GM23338 (cell line): ENCODE results near the gene KCNJ13. TPM values are rescaled to one million over a fixed set of nuclear protein-coding genes. Genes with fewer than 3 reads are reported as not detected.
"Not testable (repeated sequence)": the region's sequence is repeated elsewhere in the genome, so short reads cannot be mapped to it uniquely, and the experiment has no call there.

ENCODE experiments used
- ATAC-seq: fragments of 200-7000 bp; cut with Tn5 transposase; 3 replicates; pipeline ENCODE4 v1.9.1; 2020
- DNase-seq: peaks from one replicate; pipeline ENCODE4 v3.0.0-alpha.2; 2015; ENCODE audit warnings: low spot score
- H2AFZ ChIP-seq: fragments of 200-600 bp; sonication (generic); 2 replicates; pipeline ENCODE4 v1.8.0; 2016; ENCODE audit warnings: antibody characterized with exemption, mild to moderate bottlenecking, moderate library complexity
- H3F3A ChIP-seq: fragments of 200-600 bp; sonication (generic); replicated peaks from 2 replicates; pipeline ENCODE4 v1.8.0; 2017; ENCODE audit warnings: antibody characterized with exemption, mixed run types, low read depth
- H3K27ac ChIP-seq: fragments of 200-600 bp; sonication (generic); 2 replicates; pipeline ENCODE4 v1.6.1; 2016; ENCODE audit warnings: low read depth
- H3K27me3 ChIP-seq: fragments of 200-600 bp; sonication (generic); 2 replicates; pipeline ENCODE4 v1.8.0; 2016; ENCODE audit warnings: mild to moderate bottlenecking, mixed run types, moderate library complexity; ENCODE audit not compliant: insufficient read depth
- H3K36me3 ChIP-seq: fragments of 200-600 bp; sonication (generic); 2 replicates; pipeline ENCODE4 v1.8.0; 2016; ENCODE audit warnings: mild to moderate bottlenecking; ENCODE audit not compliant: insufficient read depth
- H3K4me1 ChIP-seq: fragments of 200-600 bp; sonication (generic); 2 replicates; pipeline ENCODE4 v1.8.0; 2016; ENCODE audit warnings: mild to moderate bottlenecking, moderate library complexity; ENCODE audit not compliant: insufficient read depth
- H3K4me2 ChIP-seq: fragments of 200-600 bp; sonication (generic); 2 replicates; pipeline ENCODE4 v1.7.1; 2017; ENCODE audit warnings: mixed run types
- H3K4me3 ChIP-seq: fragments of 200-600 bp; sonication (generic); 2 replicates; pipeline ENCODE4 v1.6.1; 2016; ENCODE audit warnings: mixed run types
- H3K79me2 ChIP-seq: fragments of 200-600 bp; sonication (generic); replicated peaks from 2 replicates; pipeline ENCODE4 v1.8.0; 2017; ENCODE audit warnings: mild to moderate bottlenecking; ENCODE audit not compliant: insufficient read depth
- H3K9me2 ChIP-seq: fragments of 200-600 bp; sonication (generic); 2 replicates; pipeline ENCODE4 v1.8.0; 2017; ENCODE audit not compliant: insufficient read depth
- H4K20me1 ChIP-seq: fragments of 200-600 bp; sonication (generic); replicated peaks from 2 replicates; pipeline ENCODE4 v1.8.0; 2017; ENCODE audit warnings: mild to moderate bottlenecking; ENCODE audit not compliant: insufficient read depth
- H3K27ac Mint-ChIP-seq: 2 replicates; pipeline ENCODE4 v1.8.0; 2020; ENCODE audit warnings: inconsistent platforms, mild to moderate bottlenecking, moderate library complexity, mixed read lengths
- H3K27me3 Mint-ChIP-seq: 3 replicates; pipeline ENCODE4 v1.8.0; 2022; ENCODE audit warnings: low read depth, mild to moderate bottlenecking, moderate library complexity, mixed read lengths, inconsistent platforms; ENCODE audit not compliant: insufficient read depth, poor library complexity
- H3K36me3 Mint-ChIP-seq: 3 replicates; pipeline ENCODE4 v1.8.0; 2021; ENCODE audit warnings: low read depth, mild to moderate bottlenecking, inconsistent platforms, moderate library complexity, mixed read lengths
- H3K4me1 Mint-ChIP-seq: 3 replicates; pipeline ENCODE4 v1.8.0; 2020; ENCODE audit warnings: mild to moderate bottlenecking, inconsistent platforms, mixed read lengths
- H3K4me3 Mint-ChIP-seq: 3 replicates; pipeline ENCODE4 v1.8.0; 2021; ENCODE audit warnings: moderate library complexity, mild to moderate bottlenecking, inconsistent platforms, mixed read lengths
- H3K9me3 Mint-ChIP-seq: 3 replicates; pipeline ENCODE4 v1.8.0; 2020; ENCODE audit warnings: moderate library complexity, mild to moderate bottlenecking, inconsistent platforms, mixed read lengths
- JUNB ChIP-seq: IDR thresholded peaks from one replicate; pipeline ENCODE4 v1.6.1; 2016; ENCODE audit warnings: antibody characterized with exemption; ENCODE audit not compliant: unreplicated experiment
- REST ChIP-seq: IDR thresholded peaks from one replicate; pipeline ENCODE4 v1.6.1; 2018; ENCODE audit warnings: antibody characterized with exemption; ENCODE audit not compliant: unreplicated experiment
- ZNF114 ChIP-seq: fragments of 250-450 bp; sonication (Bioruptor Pico); IDR thresholded peaks from 2 replicates; pipeline ENCODE4 v1.5.0; 2020; ENCODE audit warnings: mild to moderate bottlenecking, moderate library complexity
- ZNF331 ChIP-seq: fragments of 250-450 bp; sonication (Bioruptor Pico); IDR thresholded peaks from 2 replicates; pipeline ENCODE4 v1.5.0; 2020; ENCODE audit warnings: low read depth, mild to moderate bottlenecking, moderate library complexity
- polyA plus RNA-seq: library from polyadenylated mRNA; unstranded; fragments of >200 nt; fragmentation: Nextera tagmentation; extraction: Ambion mirVana; gene quantifications from 2 replicates; pipeline ENCODE4 v1.2.1, GENCODE V29; 2016
- small RNA-seq: library from RNA; depleted of rRNA; stranded (forward); fragments of <200 nt; gene quantifications from one replicate; pipeline ENCODE3, GENCODE V24; 2014; ENCODE audit warnings: low replicate concordance
- total RNA-seq: library from RNA; depleted of rRNA; stranded (reverse); fragments of >200 nt; shearing (Covaris generic); gene quantifications from 2 replicates; pipeline ENCODE4 v1.2.3, GENCODE V29; 2014; rRNA removed
- TF ChIP-seq, protein P1 (sequence below): IDR thresholded peaks from 2 replicates; pipeline ENCODE4 v1.6.1; 2016; ENCODE audit warnings: antibody characterized with exemption

Gene KCNJ13
- total and polyA plus RNA-seq, 2 experiments from 2014 or later = 0.37 TPM; not detected in 1

DNA sequence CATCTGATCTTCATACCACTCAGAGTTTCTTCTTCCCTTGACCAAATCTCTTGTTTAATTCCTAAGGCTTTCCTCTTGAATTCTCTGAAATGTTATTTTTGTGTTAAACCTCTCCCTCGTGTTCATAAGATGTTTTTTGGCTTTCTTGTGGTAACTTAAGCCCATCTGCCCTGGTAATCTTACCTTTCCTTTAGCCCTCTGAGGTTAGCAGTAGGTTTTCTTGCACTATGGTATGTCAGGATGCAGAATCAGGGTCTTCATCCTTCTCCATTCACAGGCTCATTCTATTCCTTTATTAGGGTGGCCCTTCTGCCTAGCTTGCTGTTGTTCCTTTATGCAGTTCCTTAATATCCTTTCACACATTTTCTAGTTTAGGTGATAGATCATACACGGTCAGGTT, 55.1 kb downstream of the KCNJ13 start (continued):
- TF ChIP-seq ZNF331 (CRISPR knock-in tag) (no peak), JUNB (no peak), ZNF114 (no peak), REST (no peak)
- TF ChIP-seq, protein P1, sequence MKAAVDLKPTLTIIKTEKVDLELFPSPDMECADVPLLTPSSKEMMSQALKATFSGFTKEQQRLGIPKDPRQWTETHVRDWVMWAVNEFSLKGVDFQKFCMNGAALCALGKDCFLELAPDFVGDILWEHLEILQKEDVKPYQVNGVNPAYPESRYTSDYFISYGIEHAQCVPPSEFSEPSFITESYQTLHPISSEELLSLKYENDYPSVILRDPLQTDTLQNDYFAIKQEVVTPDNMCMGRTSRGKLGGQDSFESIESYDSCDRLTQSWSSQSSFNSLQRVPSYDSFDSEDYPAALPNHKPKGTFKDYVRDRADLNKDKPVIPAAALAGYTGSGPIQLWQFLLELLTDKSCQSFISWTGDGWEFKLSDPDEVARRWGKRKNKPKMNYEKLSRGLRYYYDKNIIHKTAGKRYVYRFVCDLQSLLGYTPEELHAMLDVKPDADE = no peak

GRCh38 chr2:232720056-232720455, 56.3 kb downstream of the KCNJ13 start:
- ATAC-seq, H3K27me3 Mint-ChIP-seq, H3K27ac ChIP-seq, DNase-seq, H3K4me1 ChIP-seq, H3K4me3 ChIP-seq, H3K27me3 ChIP-seq, H3K4me3 Mint-ChIP-seq, H3K36me3 ChIP-seq, H2AFZ ChIP-seq, H3K4me2 ChIP-seq, H3F3A ChIP-seq, H3K9me2 ChIP-seq, H3K4me1 Mint-ChIP-seq, H3K9me3 Mint-ChIP-seq, H3K27ac Mint-ChIP-seq: not testable (repeated sequence)
- peaks cover 96% of the 10 kb centered on the region for H3K79me2 ChIP-seq
- peaks cover 40% of the 10 kb centered on the region; the same call in 2 of the 3 replicates for H3K36me3 Mint-ChIP-seq
- H4K20me1 ChIP-seq = peaks cover 54% of the 10 kb centered on the region

Small RNA genes lying within 50 kb of the gene (small RNA-seq; reads per million reads assigned to genes)
- not detected for gene RNU6-107P

Other genes starting within 250 kb of the KCNJ13 start
- not detected in 2 replicates for gene CHRNG, start 236.9 kb downstream of the KCNJ13 start, total RNA-seq
- gene CHRNG, start 236.9 kb downstream of the KCNJ13 start, polyA plus RNA-seq = not detected in 2 replicates
- 6.1 and 7.6 TPM in 2 replicates for gene TIGD1, start 226.0 kb downstream of the KCNJ13 start, total RNA-seq
- gene TIGD1, start 226.0 kb downstream of the KCNJ13 start, polyA plus RNA-seq = 6.6 and 9.3 TPM in 2 replicates
- gene EIF4E2, start 225.9 kb downstream of the KCNJ13 start, total RNA-seq = 59.2 and 68.1 TPM in 2 replicates
- gene EIF4E2, start 225.9 kb downstream of the KCNJ13 start, polyA plus RNA-seq = 148 and 152 TPM in 2 replicates
- gene EFHD1, start 143.0 kb downstream of the KCNJ13 start, total RNA-seq = 3.4 and 7.0 TPM in 2 replicates
- 6.2 and 6.4 TPM in 2 replicates for gene EFHD1, start 143.0 kb downstream of the KCNJ13 start, polyA plus RNA-seq
- 97.5 and 104 TPM in 2 replicates for gene GIGYF2, start 79.2 kb downstream of the KCNJ13 start, total RNA-seq
- gene GIGYF2, start 79.2 kb downstream of the KCNJ13 start, polyA plus RNA-seq = 39.2 and 48.9 TPM in 2 replicates
- gene SNORC, start 93.7 kb upstream of the KCNJ13 start, total RNA-seq = 0.62 and 0.80 TPM in 2 replicates
- 1.6 and 1.9 TPM in 2 replicates for gene SNORC, start 93.7 kb upstream of the KCNJ13 start, polyA plus RNA-seq
- gene NGEF, start 236.7 kb upstream of the KCNJ13 start, total RNA-seq = 4.2 and 5.4 TPM in 2 replicates
- 1.8 and 1.9 TPM in 2 replicates for gene NGEF, start 236.7 kb upstream of the KCNJ13 start, polyA plus RNA-seq